HAP-1 (cell line): ENCODE results near the gene PCNT.
"Not testable (repeated sequence)": the region's sequence is repeated elsewhere in the genome, so short reads cannot be mapped to it uniquely, and the experiment has no call there.

Source experiments
- DNase-seq, 2 experiments: peaks; one replicate each; pipeline ENCODE4 v3.0.0-alpha.2; 2016 to 2020; ENCODE audit warnings: low spot score in 2 of 2
- H3K27me3 ChIP-seq: fragments of 250-450 bp; sonication (Bioruptor Pico); 2 replicates; pipeline ENCODE4 v1.5.1; 2020; ENCODE audit warnings: low read depth, mild to moderate bottlenecking, moderate library complexity
- H3K36me3 ChIP-seq: fragments of 250-450 bp; sonication (Bioruptor Pico); replicated peaks from 2 replicates; pipeline ENCODE4 v1.5.1; 2020; ENCODE audit warnings: mild to moderate bottlenecking
- H3K4me1 ChIP-seq: fragments of 250-450 bp; sonication (Bioruptor Pico); 2 replicates; pipeline ENCODE4 v1.5.1; 2020; ENCODE audit warnings: mild to moderate bottlenecking
- H3K4me3 ChIP-seq: fragments of 250-450 bp; sonication (Bioruptor Pico); 2 replicates; pipeline ENCODE4 v1.5.1; 2020; ENCODE audit warnings: mild to moderate bottlenecking, moderate library complexity
- H3K9me3 ChIP-seq: fragments of 250-450 bp; sonication (Bioruptor Pico); 2 replicates; pipeline ENCODE4 v1.5.1; 2020; ENCODE audit warnings: mild to moderate bottlenecking, moderate library complexity
- in situ Hi-C: fragments of 300-500 bp; cut with MboI; formaldehyde crosslinking; loops from 3 replicates; pipeline ENCODE4 v1.14.3; 2020; ENCODE audit warnings: low sequenced_read_pairs, inconsistent platforms, mixed read lengths

The PCNT gene

GRCh38 chr21:46455575-46456385 lies 131.8 kb downstream of the PCNT start:
- in situ Hi-C loops, result no loop called here
- no peaks in the 10 kb centered on the region for H3K9me3 ChIP-seq
- H3K27me3 ChIP-seq, result no peaks in the 10 kb centered on the region
- peaks cover 16% of the 10 kb centered on the region for H3K4me1 ChIP-seq
- peaks cover 12% of the 10 kb centered on the region for H3K36me3 ChIP-seq
- DNase-seq, result peak in 1 of 2 experiments; percentile 27
- no peak overlapping the region for H3K4me3 ChIP-seq

GRCh38 chr21:46456750-46457149 lies 132.8 kb downstream of the PCNT start:
- DNase-seq, result no peak
- Histone ChIP-seq H3K9me3 (no peaks in the 10 kb centered on the region), H3K36me3 (peaks cover 12% of the 10 kb centered on the region), H3K27me3 (no peaks in the 10 kb centered on the region), H3K4me3 (no peak overlapping the region), H3K4me1 (peaks cover 16% of the 10 kb centered on the region)
- in situ Hi-C loops, result no loop called here

GRCh38 chr21:46457801-46458314 lies 133.9 kb downstream of the PCNT start:
- Histone ChIP-seq H3K4me1 (peaks cover 16% of the 10 kb centered on the region), H3K27me3 (no peaks in the 10 kb centered on the region), H3K4me3 (peak overlapping the region; percentile 70), H3K36me3 (peaks cover 13% of the 10 kb centered on the region), H3K9me3 (no peaks in the 10 kb centered on the region)
- peak in 1 of 2 experiments; percentile 45 for DNase-seq
- in situ Hi-C loops, result no loop called here

GRCh38 chr21:46458315-46459023 lies 134.5 kb downstream of the PCNT start, which contains the start of gene DIP2A:
TSS of gene DIP2A (plus strand) at chr21:46458891. CDS start at chr21:46459132, 241 bp downstream.
- peaks cover 17% of the 10 kb centered on the region for H3K36me3 ChIP-seq
- H3K4me1 ChIP-seq, result peaks cover 16% of the 10 kb centered on the region
- H3K4me3 ChIP-seq, result peak within 1 kb of the TSS; percentile 70
- H3K27me3 ChIP-seq, result no peaks in the 10 kb centered on the region
- in situ Hi-C loops, result no loop called here
- H3K9me3 ChIP-seq, result no peaks in the 10 kb centered on the region
- DNase-seq, result peak; percentile 95

- Histone ChIP-seq H3K4me1 (peaks cover 16% of the 10 kb centered on the region), H3K27me3 (no peaks in the 10 kb centered on the region), H3K9me3 (no peaks in the 10 kb centered on the region), H3K36me3 (peaks cover 17% of the 10 kb centered on the region), H3K4me3 (peak overlapping the region; percentile 70)
- in situ Hi-C loops, result no loop called here
- DNase-seq, result no peak
Measured at GRCh38 chr21:46459024-46459355, 135.0 kb downstream of the PCNT start.

- in situ Hi-C loops, result no loop called here
- no peaks in the 10 kb centered on the region for H3K27me3 ChIP-seq
- peaks cover 17% of the 10 kb centered on the region for H3K36me3 ChIP-seq
- DNase-seq, result peak in 1 of 2 experiments; percentile 48
- peak overlapping the region; percentile 70 for H3K4me3 ChIP-seq
- no peaks in the 10 kb centered on the region for H3K9me3 ChIP-seq
- H3K4me1 ChIP-seq, result peaks cover 16% of the 10 kb centered on the region
Measured at GRCh38 chr21:46459356-46460112, 135.6 kb downstream of the PCNT start.

- Histone ChIP-seq H3K36me3 (peaks cover 5% of the 10 kb centered on the region; the same call in 1 of the 2 replicates), H3K9me3 (no peaks in the 10 kb centered on the region), H3K4me1 (peaks cover 4% of the 10 kb centered on the region; the same call in 1 of the 2 replicates), H3K4me3 (no peak overlapping the region), H3K27me3 (no peaks in the 10 kb centered on the region)
- no peak for DNase-seq
- in situ Hi-C loops, result no loop called here
Measured at GRCh38 chr21:46461909-46462308, 138.0 kb downstream of the PCNT start.

GRCh38 chr21:46465153-46465552 lies 141.2 kb downstream of the PCNT start:
- H3K9me3 ChIP-seq, H3K4me3 ChIP-seq, in situ Hi-C loops, H3K36me3 ChIP-seq, DNase-seq, H3K27me3 ChIP-seq, H3K4me1 ChIP-seq: not testable (repeated sequence)

GRCh38 chr21:46465651-46466050 lies 141.7 kb downstream of the PCNT start:
- H3K27me3 ChIP-seq, result no peaks in the 10 kb centered on the region
- peaks cover 8% of the 10 kb centered on the region; the same call in 1 of the 2 replicates for H3K36me3 ChIP-seq
- no peaks in the 10 kb centered on the region for H3K9me3 ChIP-seq
- in situ Hi-C loops, result no loop called here
- H3K4me1 ChIP-seq, result no peaks in the 10 kb centered on the region
- H3K4me3 ChIP-seq, result no peak overlapping the region
- DNase-seq, result no peak

- in situ Hi-C loops, result no loop called here
- H3K27me3 ChIP-seq, result no peaks in the 10 kb centered on the region
- no peak for DNase-seq
- no peaks in the 10 kb centered on the region for H3K4me1 ChIP-seq
- no peak overlapping the region for H3K4me3 ChIP-seq
- peaks cover 4% of the 10 kb centered on the region; the same call in 1 of the 2 replicates for H3K36me3 ChIP-seq
- H3K9me3 ChIP-seq, result no peaks in the 10 kb centered on the region
Measured at GRCh38 chr21:46468108-46468774, 144.3 kb downstream of the PCNT start.

GRCh38 chr21:46469275-46469674 lies 145.3 kb downstream of the PCNT start:
- Histone ChIP-seq H3K4me3 (no peak overlapping the region), H3K4me1 (no peaks in the 10 kb centered on the region), H3K36me3 (peaks cover 3% of the 10 kb centered on the region; the same call in 1 of the 2 replicates), H3K27me3 (no peaks in the 10 kb centered on the region), H3K9me3 (no peaks in the 10 kb centered on the region)
- no peak for DNase-seq
- in situ Hi-C loops, result no loop called here

GRCh38 chr21:46471514-46471913 lies 147.6 kb downstream of the PCNT start:
- in situ Hi-C loops, result no loop called here
- 0 out of 2 replicates have a peak, but pooled peaks cover 3% of the 10 kb centered on the region for H3K36me3 ChIP-seq
- H3K4me1 ChIP-seq, result no peaks in the 10 kb centered on the region
- DNase-seq, result no peak
- H3K9me3 ChIP-seq, result no peaks in the 10 kb centered on the region
- no peak overlapping the region for H3K4me3 ChIP-seq
- no peaks in the 10 kb centered on the region for H3K27me3 ChIP-seq

GRCh38 chr21:46472246-46472645 lies 148.3 kb downstream of the PCNT start:
- DNase-seq, result no peak
- in situ Hi-C loops, result no loop called here

More at GRCh38 chr21:46472246-46472645, 148.3 kb downstream of the PCNT start:
- no peak overlapping the region for H3K4me3 ChIP-seq
- H3K27me3 ChIP-seq, result no peaks in the 10 kb centered on the region
- H3K4me1 ChIP-seq, result no peaks in the 10 kb centered on the region
- H3K9me3 ChIP-seq, result no peaks in the 10 kb centered on the region
- H3K36me3 ChIP-seq, result peaks cover 3% of the 10 kb centered on the region; the same call in 1 of the 2 replicates
